SK-N-SH (cell line): ENCODE results near the gene B3GAT3. TPM values are rescaled to one million over a fixed set of nuclear protein-coding genes. Genes with fewer than 3 reads are reported as not detected.
A peak's percentile ranks its signal among the peaks of the same experiment; 100 is the strongest.
"Not testable (repeated sequence)": the region's sequence is repeated elsewhere in the genome, so short reads cannot be mapped to it uniquely, and the experiment has no call there.

Source experiments
- CTCF ChIA-PET: fragments of 300-600, 350-600 bp; formaldehyde crosslinking; extraction: SDS; loops from one replicate; lab custom pipeline; 2021; lab: Yijun Ruan, JAX
- POLR2A ChIA-PET: fragments of 350-600 bp; sonication (Branson Sonifier 250); formaldehyde crosslinking; extraction: SDS; loops from one replicate; lab custom pipeline; 2020; ENCODE audit warnings: antibody characterized with exemption, inconsistent platforms; lab: Yijun Ruan, JAX
- DNase-seq: peaks from one replicate; pipeline ENCODE4 v3.0.0; 2012
- H2AFZ ChIP-seq: fragments of 200-600 bp; sonication (generic); 2 replicates; pipeline ENCODE4 v1.8.1; 2016; ENCODE audit warnings: antibody characterized with exemption, mild to moderate bottlenecking, low read depth
- H3F3A ChIP-seq: fragments of 200-600 bp; sonication (generic); replicated peaks from 2 replicates; pipeline ENCODE3; 2016; ENCODE audit warnings: antibody characterized with exemption, mild to moderate bottlenecking; ENCODE audit not compliant: insufficient read depth
- H3K27ac ChIP-seq, 2 experiments: fragments of 200-500 bp in 1 of 2; fragments of 200-600 bp in 1 of 2; sonication (Bioruptor generic) in 1 of 2; sonication (generic), shearing (Covaris generic) in 1 of 2; 2 replicates each; pipeline versions ENCODE4 v1.5.1 to v1.6.1; 2014 to 2016; ENCODE audit warnings: low read depth in 2 of 2, inconsistent platforms in 1 of 2, low read length in 1 of 2, mild to moderate bottlenecking in 1 of 2, mixed read lengths in 1 of 2
- H3K27me3 ChIP-seq: fragments of 200-600 bp; sonication (generic), shearing (Covaris generic); 2 replicates; pipeline ENCODE4 v1.6.1; 2016; ENCODE audit warnings: mixed run types; ENCODE audit not compliant: insufficient read depth
- H3K36me3 ChIP-seq, 2 experiments: fragments of 200-500 bp in 1 of 2; fragments of 200-600 bp in 1 of 2; sonication (Bioruptor generic) in 1 of 2; sonication (generic) in 1 of 2; replicated peaks in 1 of 2; 2 replicates each; pipeline versions ENCODE3 to v1.5.1; 2014 to 2016; ENCODE audit warnings: low read length in 1 of 2, mild to moderate bottlenecking in 1 of 2; ENCODE audit not compliant: insufficient read depth in 2 of 2, control insufficient read depth in 1 of 2
- H3K4me1 ChIP-seq, 2 experiments: fragments of 200-500 bp in 1 of 2; fragments of 200-600 bp in 1 of 2; sonication (Bioruptor generic) in 1 of 2; sonication (generic), shearing (Covaris generic) in 1 of 2; 2 replicates each; pipeline versions ENCODE4 v1.5.1 to v1.6.1; 2014 to 2016; ENCODE audit warnings: low read depth in 1 of 2, low read length in 1 of 2, mixed run types in 1 of 2; ENCODE audit not compliant: insufficient read depth in 2 of 2, control insufficient read depth in 1 of 2
- H3K4me2 ChIP-seq: fragments of 200-600 bp; sonication (generic), shearing (Covaris generic); 2 replicates; pipeline ENCODE4 v1.6.1; 2017; ENCODE audit warnings: mixed run types
- H3K4me3 ChIP-seq, 2 experiments: fragments of 200-500 bp in 1 of 2; fragments of 200-600 bp in 1 of 2; sonication (Bioruptor generic) in 1 of 2; sonication (generic), shearing (Covaris generic) in 1 of 2; 2 replicates each; pipeline versions ENCODE4 v1.5.1 to v1.8.1; 2014 to 2016; ENCODE audit warnings: low read depth in 2 of 2, inconsistent platforms in 1 of 2, low read length in 1 of 2, mild to moderate bottlenecking in 1 of 2, mixed read lengths in 1 of 2, moderate library complexity in 1 of 2
- H3K79me2 ChIP-seq: fragments of 200-600 bp; sonication (generic); 2 replicates; pipeline ENCODE4 v1.8.1; 2017; ENCODE audit warnings: mild to moderate bottlenecking; ENCODE audit not compliant: insufficient read depth
- H3K9ac ChIP-seq: fragments of 200-600 bp; sonication (generic); 2 replicates; pipeline ENCODE4 v1.6.1; 2017; ENCODE audit warnings: mixed run types
- H3K9me2 ChIP-seq: fragments of 200-600 bp; sonication (generic); 2 replicates; pipeline ENCODE4 v1.6.1; 2017; ENCODE audit warnings: mixed run types
- H3K9me3 ChIP-seq: fragments of 200-600 bp; sonication (generic); 2 replicates; pipeline ENCODE4 v1.6.1; 2017; ENCODE audit warnings: mixed run types, mild to moderate bottlenecking, moderate library complexity
- H4K20me1 ChIP-seq: fragments of 200-600 bp; sonication (generic); 2 replicates; pipeline ENCODE4 v1.6.1; 2017; ENCODE audit warnings: mild to moderate bottlenecking, mixed run types; ENCODE audit not compliant: insufficient read depth
- CTCF ChIP-seq: fragments of 200-600 bp; sonication (generic); IDR thresholded peaks from 2 replicates; pipeline ENCODE4 v1.6.1; 2017; ENCODE audit warnings: antibody characterized with exemption, mild to moderate bottlenecking, moderate library complexity
- FOXM1 ChIP-seq: IDR thresholded peaks from 2 replicates; pipeline ENCODE4 v1.4.0; 2012; ENCODE audit warnings: low read depth, mild to moderate bottlenecking
- WGBS: methylation state at CpG from one replicate; pipeline ENCODE4 v1.1.6; 2017; ENCODE audit warnings: low lambda C conversion rate; 5-methylcytosine and 5-hydroxymethylcytosine counted together
- polyA plus RNA-seq, 3 experiments: library from polyadenylated mRNA; depleted of rRNA; stranded (reverse); fragments of >200 nt; gene quantifications; 2 replicates each; pipeline ENCODE4 v1.2.3, GENCODE V29; 2012

B3GAT3 gene
- polyA plus RNA-seq, 1 of the 3 experiments (the other 2 are of a cell fraction) = 104 TPM

- Histone ChIP-seq H3K36me3 (peaks cover 26 to 30% of the 10 kb centered on the region in 2 experiments), H3K4me1 (peaks cover 13 to 17% of the 10 kb centered on the region in 2 experiments; a peak in 3 of 4 replicates), H3K9me3 (no peaks in the 10 kb centered on the region), H3K9ac (no peak overlapping the region), H3K4me3 (no peak overlapping the region), H3K9me2 (no peaks in the 10 kb centered on the region), H4K20me1 (no peaks in the 10 kb centered on the region), H3K79me2 (peaks cover 32% of the 10 kb centered on the region), H3K27me3 (no peaks in the 10 kb centered on the region), H3F3A (peaks cover 28% of the 10 kb centered on the region), H3K27ac (no peak overlapping the region), H3K4me2 (0 out of 2 replicates have a peak overlapping the region, but pooled peaks have one; percentile 81), H2AFZ (no peak overlapping the region)
- 75% methylated on average over 18 of the region's 18 CpGs for WGBS
- ChIA-PET POLR2A (interaction anchor here (2.4 kb wide), 1 partner anchor 15 kb away, joined by 6 read pairs; the partner anchor contains the start of gene EEF1G), CTCF (interaction anchor here (0.9 to 1.8 kb wide), 6 partner anchors 15 to 194 kb away, joined by 3 to 7 read pairs (median 4); partner anchors contain the start of genes BSCL2 and GNG3)
- TF ChIP-seq CTCF = peak; percentile 54
- no peak for TF ChIP-seq FOXM1
- DNase-seq = no peak
These were observed 32.7 kb downstream of the B3GAT3 start for GRCh38 chr11:62588966-62589637.

- H3K4me1 ChIP-seq, H3K27me3 ChIP-seq, H3K9me2 ChIP-seq, H3F3A ChIP-seq, H3K4me2 ChIP-seq, H3K27ac ChIP-seq, H4K20me1 ChIP-seq, H2AFZ ChIP-seq, H3K9ac ChIP-seq, H3K9me3 ChIP-seq, H3K4me3 ChIP-seq, CTCF ChIA-PET, DNase-seq: not testable (repeated sequence)
- WGBS = 94% methylated on average over 7 of the region's 7 CpGs
- POLR2A ChIA-PET = interaction anchor here (0.6 to 1.8 kb wide), 3 partner anchors 10 to 16 kb away, joined by 3 to 7 read pairs (median 3); partner anchors contain the start of gene EEF1G
- Histone ChIP-seq H3K36me3 (peaks cover 33 to 41% of the 10 kb centered on the region in 2 experiments), H3K79me2 (peaks cover 36% of the 10 kb centered on the region)
These were observed 36.4 kb downstream of the B3GAT3 start for GRCh38 chr11:62585356-62585755.

- H3K4me1 ChIP-seq, DNase-seq, H3K9ac ChIP-seq, H3K27me3 ChIP-seq, H3K9me3 ChIP-seq, H3K27ac ChIP-seq, H3K4me3 ChIP-seq, CTCF ChIA-PET, H2AFZ ChIP-seq, H3F3A ChIP-seq, H3K4me2 ChIP-seq, H4K20me1 ChIP-seq, H3K9me2 ChIP-seq: not testable (repeated sequence)
- Histone ChIP-seq H3K36me3 (peaks cover 40 to 50% of the 10 kb centered on the region in 2 experiments), H3K79me2 (peaks cover 21% of the 10 kb centered on the region; the same call in 1 of the 2 replicates)
- POLR2A ChIA-PET = interaction anchor here (2.0 kb wide), 1 partner anchor 10 kb away, joined by 6 read pairs; the partner anchor contains the start of gene TUT1
- 94% methylated on average over 4 of the region's 4 CpGs for WGBS
These were observed 40.1 kb downstream of the B3GAT3 start for GRCh38 chr11:62581735-62582134.
